Neural progenitor cell (in vitro differentiated cells): ENCODE data around the gene SIRT7. TPM values are rescaled to one million over a fixed set of nuclear protein-coding genes. Genes with fewer than 3 reads are reported as not detected.

ENCODE experiments used
- DNase-seq: peaks from one replicate; pipeline ENCODE4 v3.0.0-alpha.2; 2016; ENCODE audit warnings: low spot score
- H2AFZ ChIP-seq: fragments of 200-600 bp; sonication (generic); replicated peaks from 2 replicates; pipeline ENCODE4 v1.6.1; 2016; ENCODE audit warnings: antibody characterized with exemption
- H3F3A ChIP-seq: fragments of 200-600 bp; sonication (generic); 2 replicates; pipeline ENCODE4 v1.6.1; 2016; ENCODE audit warnings: antibody characterized with exemption, low read depth
- H3K27ac ChIP-seq: fragments of 200-600 bp; sonication (generic); 2 replicates; pipeline ENCODE4 v1.5.1; 2016; ENCODE audit warnings: mild to moderate bottlenecking
- H3K27me3 ChIP-seq: fragments of 200-600 bp; sonication (generic); 2 replicates; pipeline ENCODE4 v1.6.1; 2016; ENCODE audit warnings: mild to moderate bottlenecking, moderate library complexity
- H3K36me3 ChIP-seq: fragments of 200-600 bp; sonication (generic); 2 replicates; pipeline ENCODE4 v1.5.1; 2016
- H3K4me1 ChIP-seq: fragments of 200-600 bp; sonication (generic); 2 replicates; pipeline ENCODE4 v1.6.1; 2016; ENCODE audit warnings: mixed run types
- H3K4me2 ChIP-seq: fragments of 200-600 bp; sonication (generic); 2 replicates; pipeline ENCODE4 v1.6.1; 2016
- H3K4me3 ChIP-seq: fragments of 200-600 bp; sonication (generic); 2 replicates; pipeline ENCODE4 v1.5.1; 2016
- H3K79me2 ChIP-seq: fragments of 200-600 bp; sonication (generic); 2 replicates; pipeline ENCODE4 v1.6.1; 2016; ENCODE audit warnings: low read depth
- H3K9ac ChIP-seq: fragments of 200-600 bp; sonication (generic); 2 replicates; pipeline ENCODE4 v1.6.1; 2016
- H3K9me3 ChIP-seq: fragments of 200-600 bp; sonication (generic); 2 replicates; pipeline ENCODE4 v1.5.1; 2016; ENCODE audit warnings: low read depth
- H4K20me1 ChIP-seq: fragments of 200-600 bp; sonication (generic); 2 replicates; pipeline ENCODE4 v1.6.1; 2016; ENCODE audit warnings: low read depth
- H3K27ac Mint-ChIP-seq: 3 replicates; pipeline ENCODE4 v1.8.0; 2021; ENCODE audit warnings: mixed read lengths
- H3K27me3 Mint-ChIP-seq: 2 replicates; pipeline ENCODE4 v1.8.0; 2022; ENCODE audit warnings: low read depth, mild to moderate bottlenecking, inconsistent platforms, moderate library complexity, mixed read lengths; ENCODE audit not compliant: insufficient read depth
- H3K36me3 Mint-ChIP-seq: 3 replicates; pipeline ENCODE4 v1.8.0; 2021; ENCODE audit warnings: mixed read lengths
- H3K4me1 Mint-ChIP-seq: 3 replicates; pipeline ENCODE4 v1.8.0; 2021; ENCODE audit warnings: mixed read lengths
- H3K4me3 Mint-ChIP-seq: 3 replicates; pipeline ENCODE4 v1.8.0; 2021; ENCODE audit warnings: mild to moderate bottlenecking, moderate library complexity, mixed read lengths
- H3K9me3 Mint-ChIP-seq: 3 replicates; pipeline ENCODE4 v1.8.0; 2020; ENCODE audit warnings: mixed read lengths
- EZH2 ChIP-seq: fragments of 200-600 bp; sonication (generic); IDR thresholded peaks from 2 replicates; pipeline ENCODE4 v1.6.1; 2017; ENCODE audit warnings: antibody characterized with exemption, mild to moderate bottlenecking, moderate library complexity
- EZH2phosphoT487 ChIP-seq: fragments of 200-600 bp; sonication (generic); IDR thresholded peaks from 2 replicates; pipeline ENCODE4 v1.6.1; 2017; ENCODE audit warnings: antibody characterized with exemption
- total RNA-seq: library from RNA; depleted of rRNA; stranded (reverse); fragments of >200 nt; gene quantifications from 2 replicates; pipeline ENCODE4 v1.2.3, GENCODE V29; 2015; ENCODE audit warnings: low replicate concordance
- TF ChIP-seq, protein P1 (sequence below): fragments of 200-600 bp; sonication (generic); IDR thresholded peaks from 2 replicates; pipeline ENCODE4 v1.5.1; 2017; ENCODE audit warnings: antibody characterized with exemption, mild to moderate bottlenecking

SIRT7 gene
- total RNA-seq, 1 donor from 2014 or later = 5.1 TPM

GRCh38 chr17:81925860-81926450 is 8.0 kb upstream of the SIRT7 start:
- DNase-seq = no peak
- Histone ChIP-seq H3K79me2 (peaks cover 61% of the 10 kb centered on the region), H3F3A (peaks cover 39% of the 10 kb centered on the region), H3K4me2 (peak overlapping the region; percentile 99), H3K27ac (no peak overlapping the region), H3K4me3 (peak overlapping the region; percentile 87), H3K4me1 (peaks cover 33% of the 10 kb centered on the region), H2AFZ (no peak overlapping the region), H3K9me3 (no peaks in the 10 kb centered on the region), H3K27me3 (peaks cover 17% of the 10 kb centered on the region), H3K9ac (no peak overlapping the region), H3K36me3 (no peaks in the 10 kb centered on the region), H4K20me1 (peaks cover 59% of the 10 kb centered on the region)
- Mint-ChIP-seq H3K4me3 (peak overlapping the region; percentile 90), H3K36me3 (peaks cover 5% of the 10 kb centered on the region), H3K27me3 (no peaks in the 10 kb centered on the region), H3K27ac (no peak overlapping the region), H3K4me1 (peaks cover 21% of the 10 kb centered on the region), H3K9me3 (no peaks in the 10 kb centered on the region)
- TF ChIP-seq EZH2phosphoT487 = no peak
- TF ChIP-seq, protein P1, sequence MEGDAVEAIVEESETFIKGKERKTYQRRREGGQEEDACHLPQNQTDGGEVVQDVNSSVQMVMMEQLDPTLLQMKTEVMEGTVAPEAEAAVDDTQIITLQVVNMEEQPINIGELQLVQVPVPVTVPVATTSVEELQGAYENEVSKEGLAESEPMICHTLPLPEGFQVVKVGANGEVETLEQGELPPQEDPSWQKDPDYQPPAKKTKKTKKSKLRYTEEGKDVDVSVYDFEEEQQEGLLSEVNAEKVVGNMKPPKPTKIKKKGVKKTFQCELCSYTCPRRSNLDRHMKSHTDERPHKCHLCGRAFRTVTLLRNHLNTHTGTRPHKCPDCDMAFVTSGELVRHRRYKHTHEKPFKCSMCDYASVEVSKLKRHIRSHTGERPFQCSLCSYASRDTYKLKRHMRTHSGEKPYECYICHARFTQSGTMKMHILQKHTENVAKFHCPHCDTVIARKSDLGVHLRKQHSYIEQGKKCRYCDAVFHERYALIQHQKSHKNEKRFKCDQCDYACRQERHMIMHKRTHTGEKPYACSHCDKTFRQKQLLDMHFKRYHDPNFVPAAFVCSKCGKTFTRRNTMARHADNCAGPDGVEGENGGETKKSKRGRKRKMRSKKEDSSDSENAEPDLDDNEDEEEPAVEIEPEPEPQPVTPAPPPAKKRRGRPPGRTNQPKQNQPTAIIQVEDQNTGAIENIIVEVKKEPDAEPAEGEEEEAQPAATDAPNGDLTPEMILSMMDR = no peak
- TF ChIP-seq EZH2 = no peak

GRCh38 chr17:81924557-81925532 is 6.9 kb upstream of the SIRT7 start:
- Histone ChIP-seq H3K4me1 (peaks cover 33% of the 10 kb centered on the region), H3F3A (peaks cover 39% of the 10 kb centered on the region), H3K4me2 (peak overlapping the region; percentile 82), H4K20me1 (peaks cover 55% of the 10 kb centered on the region), H3K36me3 (no peaks in the 10 kb centered on the region), H3K79me2 (peaks cover 71% of the 10 kb centered on the region), H3K4me3 (no peak overlapping the region), H2AFZ (no peak overlapping the region), H3K9ac (no peak overlapping the region), H3K27ac (no peak overlapping the region), H3K27me3 (peaks cover 17% of the 10 kb centered on the region), H3K9me3 (no peaks in the 10 kb centered on the region)
- H3K36me3 Mint-ChIP-seq = peaks cover 5% of the 10 kb centered on the region
- H3K4me3 Mint-ChIP-seq = peak overlapping the region; percentile 90
- H3K4me1 Mint-ChIP-seq = peaks cover 21% of the 10 kb centered on the region
- no peak overlapping the region for H3K27ac Mint-ChIP-seq
- no peaks in the 10 kb centered on the region for H3K9me3 Mint-ChIP-seq
- no peaks in the 10 kb centered on the region for H3K27me3 Mint-ChIP-seq
- peak; percentile 62 for DNase-seq
- TF ChIP-seq EZH2phosphoT487 (no peak), EZH2 (no peak)
- TF ChIP-seq, protein P1 = no peak

DNA sequence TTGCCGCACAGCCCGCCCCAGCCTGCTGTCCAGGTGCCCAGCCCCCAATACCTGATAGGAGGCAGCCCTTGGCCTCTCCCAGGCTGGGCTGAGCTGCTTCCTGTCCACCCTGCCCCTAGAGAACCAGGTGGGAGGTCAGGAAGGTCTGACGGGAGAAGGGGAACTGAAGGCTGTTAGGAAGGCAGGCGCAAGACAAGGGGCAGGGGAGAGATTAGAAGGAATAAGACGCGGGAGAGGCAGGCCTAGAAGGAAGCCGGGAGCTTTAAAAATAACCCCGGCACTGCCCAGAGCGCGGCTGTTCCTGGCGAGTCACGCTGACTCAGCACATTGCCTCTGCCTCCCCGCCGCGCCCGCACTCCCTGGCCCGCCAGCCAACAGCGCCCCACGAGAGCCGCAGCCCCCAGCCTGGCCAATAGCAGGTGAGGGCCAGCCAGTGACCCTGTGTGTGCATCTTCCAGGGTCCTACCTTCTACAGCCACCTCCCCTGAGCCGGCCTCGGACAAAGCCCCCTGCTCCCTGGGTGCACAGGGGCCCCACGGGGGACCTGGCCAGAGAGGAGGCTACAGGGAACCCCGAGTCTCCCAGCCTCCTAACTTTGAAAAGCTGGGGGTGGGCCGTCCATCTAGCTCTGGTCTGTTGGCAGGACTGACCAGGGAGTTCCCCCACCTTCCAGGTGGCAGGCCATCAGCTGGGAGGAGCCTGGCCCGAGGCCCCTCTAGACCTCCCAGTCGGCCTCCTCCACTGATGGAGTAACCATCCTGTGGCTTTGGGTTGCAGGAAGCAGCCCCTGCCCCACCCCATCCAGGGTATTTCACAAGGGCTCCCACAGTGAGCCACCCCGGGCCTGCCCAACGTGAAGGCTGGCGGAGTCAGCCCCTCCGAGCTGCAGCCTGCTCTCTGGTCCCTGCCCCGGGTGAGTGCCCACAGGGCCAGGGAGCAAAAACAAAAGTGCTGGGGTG is 5.6 kb upstream of the SIRT7 start:
- Histone ChIP-seq H3K9ac (no peak overlapping the region), H3K27me3 (peaks cover 8% of the 10 kb centered on the region), H2AFZ (no peak overlapping the region), H3K27ac (peak overlapping the region; percentile 73), H4K20me1 (peaks cover 46% of the 10 kb centered on the region), H3K36me3 (no peaks in the 10 kb centered on the region), H3F3A (peaks cover 47% of the 10 kb centered on the region), H3K4me3 (peak overlapping the region; percentile 41), H3K9me3 (no peaks in the 10 kb centered on the region), H3K4me1 (peaks cover 31% of the 10 kb centered on the region), H3K79me2 (peaks cover 71% of the 10 kb centered on the region), H3K4me2 (peak overlapping the region; percentile 82)
- Mint-ChIP-seq H3K9me3 (no peaks in the 10 kb centered on the region), H3K27me3 (peaks cover 2% of the 10 kb centered on the region), H3K4me3 (peak overlapping the region; percentile 72), H3K27ac (peak overlapping the region; percentile 86), H3K4me1 (peaks cover 28% of the 10 kb centered on the region), H3K36me3 (peaks cover 5% of the 10 kb centered on the region)
- TF ChIP-seq, protein P1 = no peak
- TF ChIP-seq EZH2phosphoT487 = no peak
- TF ChIP-seq EZH2 = no peak
- DNase-seq = peak; percentile 87
